Brain microvascular endothelial cell (primary cell): ENCODE measurements around the gene TRIM36.

Experiments
- DNase-seq: peaks from one replicate; pipeline ENCODE4 v3.0.0-alpha.2; 2020
- H3K27ac ChIP-seq: fragments of 250-450 bp; sonication (Bioruptor Pico); 2 replicates; pipeline ENCODE4 v1.5.1; 2020; ENCODE audit warnings: mild to moderate bottlenecking, moderate library complexity
- H3K27me3 ChIP-seq: fragments of 250-450 bp; sonication (Bioruptor Pico); replicated peaks from 2 replicates; pipeline ENCODE4 v1.5.1; 2020; ENCODE audit warnings: mild to moderate bottlenecking
- H3K36me3 ChIP-seq: fragments of 250-450 bp; sonication (Bioruptor Pico); replicated peaks from 2 replicates; pipeline ENCODE4 v1.5.1; 2020; ENCODE audit warnings: mild to moderate bottlenecking
- H3K4me3 ChIP-seq: 2 replicates; pipeline ENCODE4 v1.5.1; 2011; ENCODE audit warnings: low read depth, mild to moderate bottlenecking, control low read depth, low read length, moderate library complexity
- in situ Hi-C: cut with HindIII; loops from 2 replicates; pipeline ENCODE4 v1.10.0; 2017; ENCODE audit warnings: low sequenced_read_pairs, low pct_ligation_motif_present
- TF ChIP-seq, protein P1 (sequence below): IDR thresholded peaks from 2 replicates; pipeline ENCODE4 v1.5.1; 2011; ENCODE audit warnings: low read depth, mild to moderate bottlenecking, moderate library complexity, low read length, control low read depth, inconsistent platforms; ENCODE audit errors: missing control alignments

TRIM36 gene

GRCh38 chr5:115098041-115098702 is 71.5 kb downstream of the TRIM36 start:
- in situ Hi-C loops: no loop called here
- Histone ChIP-seq H3K27me3 (no peaks in the 10 kb centered on the region), H3K4me3 (no peak overlapping the region), H3K36me3 (no peaks in the 10 kb centered on the region), H3K27ac (no peak overlapping the region)
- DNase-seq: peak; percentile 67
- TF ChIP-seq, protein P1, sequence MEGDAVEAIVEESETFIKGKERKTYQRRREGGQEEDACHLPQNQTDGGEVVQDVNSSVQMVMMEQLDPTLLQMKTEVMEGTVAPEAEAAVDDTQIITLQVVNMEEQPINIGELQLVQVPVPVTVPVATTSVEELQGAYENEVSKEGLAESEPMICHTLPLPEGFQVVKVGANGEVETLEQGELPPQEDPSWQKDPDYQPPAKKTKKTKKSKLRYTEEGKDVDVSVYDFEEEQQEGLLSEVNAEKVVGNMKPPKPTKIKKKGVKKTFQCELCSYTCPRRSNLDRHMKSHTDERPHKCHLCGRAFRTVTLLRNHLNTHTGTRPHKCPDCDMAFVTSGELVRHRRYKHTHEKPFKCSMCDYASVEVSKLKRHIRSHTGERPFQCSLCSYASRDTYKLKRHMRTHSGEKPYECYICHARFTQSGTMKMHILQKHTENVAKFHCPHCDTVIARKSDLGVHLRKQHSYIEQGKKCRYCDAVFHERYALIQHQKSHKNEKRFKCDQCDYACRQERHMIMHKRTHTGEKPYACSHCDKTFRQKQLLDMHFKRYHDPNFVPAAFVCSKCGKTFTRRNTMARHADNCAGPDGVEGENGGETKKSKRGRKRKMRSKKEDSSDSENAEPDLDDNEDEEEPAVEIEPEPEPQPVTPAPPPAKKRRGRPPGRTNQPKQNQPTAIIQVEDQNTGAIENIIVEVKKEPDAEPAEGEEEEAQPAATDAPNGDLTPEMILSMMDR: peak; percentile 85

- no peak for DNase-seq
- Histone ChIP-seq H3K36me3 (no peaks in the 10 kb centered on the region), H3K27me3 (no peaks in the 10 kb centered on the region), H3K4me3 (no peak overlapping the region), H3K27ac (no peak overlapping the region)
- TF ChIP-seq, protein P1: no peak
- in situ Hi-C loops: no loop called here
Observed at GRCh38 chr5:115097236-115097635, 72.5 kb downstream of the TRIM36 start.

DNA sequence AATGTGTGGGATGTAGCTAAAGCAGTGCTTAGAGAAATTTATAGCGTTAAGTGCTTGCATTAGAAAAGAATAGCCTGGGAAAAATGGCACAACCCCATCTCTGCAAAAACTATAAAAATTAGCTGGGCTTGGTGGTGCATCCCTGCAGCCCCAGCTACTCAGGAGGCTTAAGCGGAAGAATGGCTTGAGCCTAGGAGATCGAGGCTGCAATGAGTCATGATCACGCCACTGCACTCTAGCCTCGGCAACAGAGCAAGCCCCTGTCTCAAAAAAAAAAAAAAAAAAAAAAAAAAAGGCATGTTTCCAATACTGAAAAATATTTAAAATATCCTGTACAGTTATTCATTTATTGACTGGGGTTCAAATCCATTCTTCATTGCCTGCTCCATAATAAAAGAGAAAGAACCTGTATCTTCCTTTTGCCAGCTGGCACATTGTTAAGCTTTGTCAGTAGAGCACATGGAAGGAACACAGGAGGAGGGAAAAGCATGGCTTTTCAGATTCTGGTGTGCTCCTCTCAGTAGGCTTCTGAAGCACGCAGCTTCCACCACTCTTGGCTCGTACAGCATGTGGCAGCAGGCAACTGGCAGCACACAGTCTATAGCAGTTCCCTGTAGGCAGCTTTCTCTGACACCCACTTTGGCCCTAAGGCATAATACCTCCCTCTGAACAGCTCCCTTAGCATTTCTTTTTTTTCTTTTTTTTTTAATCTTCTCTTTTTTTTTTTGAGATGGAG is 73.5 kb downstream of the TRIM36 start:
- Histone ChIP-seq H3K36me3 (no peaks in the 10 kb centered on the region), H3K27me3 (no peaks in the 10 kb centered on the region), H3K4me3 (no peak overlapping the region), H3K27ac (no peak overlapping the region)
- TF ChIP-seq, protein P1: no peak
- in situ Hi-C loops: no loop called here
- no peak for DNase-seq

GRCh38 chr5:115087951-115088350 is 81.8 kb downstream of the TRIM36 start:
- Histone ChIP-seq H3K27ac (no peak overlapping the region), H3K4me3 (no peak overlapping the region), H3K36me3 (no peaks in the 10 kb centered on the region), H3K27me3 (no peaks in the 10 kb centered on the region)
- TF ChIP-seq, protein P1: no peak
- no peak for DNase-seq
- in situ Hi-C loops: no loop called here

GRCh38 chr5:115086473-115086872 is 83.2 kb downstream of the TRIM36 start:
- DNase-seq: no peak
- Histone ChIP-seq H3K27ac (no peak overlapping the region), H3K27me3 (no peaks in the 10 kb centered on the region), H3K4me3 (no peak overlapping the region), H3K36me3 (no peaks in the 10 kb centered on the region)
- in situ Hi-C loops: no loop called here
- TF ChIP-seq, protein P1: no peak
